Right forelimb (tissue), 1 donor: ENCODE measurements around the gene GTPBP3.
A peak's percentile ranks its signal among the peaks of the same experiment; 100 is the strongest.
"Not testable (repeated sequence)": the region's sequence is repeated elsewhere in the genome, so short reads cannot be mapped to it uniquely, and the experiment has no call there.

ENCODE experiments used
- DNase-seq: peaks from one replicate; pipeline ENCODE4 v3.0.0-alpha.2; 2018

Gene GTPBP3, protein sequence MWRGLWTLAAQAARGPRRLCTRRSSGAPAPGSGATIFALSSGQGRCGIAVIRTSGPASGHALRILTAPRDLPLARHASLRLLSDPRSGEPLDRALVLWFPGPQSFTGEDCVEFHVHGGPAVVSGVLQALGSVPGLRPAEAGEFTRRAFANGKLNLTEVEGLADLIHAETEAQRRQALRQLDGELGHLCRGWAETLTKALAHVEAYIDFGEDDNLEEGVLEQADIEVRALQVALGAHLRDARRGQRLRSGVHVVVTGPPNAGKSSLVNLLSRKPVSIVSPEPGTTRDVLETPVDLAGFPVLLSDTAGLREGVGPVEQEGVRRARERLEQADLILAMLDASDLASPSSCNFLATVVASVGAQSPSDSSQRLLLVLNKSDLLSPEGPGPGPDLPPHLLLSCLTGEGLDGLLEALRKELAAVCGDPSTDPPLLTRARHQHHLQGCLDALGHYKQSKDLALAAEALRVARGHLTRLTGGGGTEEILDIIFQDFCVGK

DNA sequence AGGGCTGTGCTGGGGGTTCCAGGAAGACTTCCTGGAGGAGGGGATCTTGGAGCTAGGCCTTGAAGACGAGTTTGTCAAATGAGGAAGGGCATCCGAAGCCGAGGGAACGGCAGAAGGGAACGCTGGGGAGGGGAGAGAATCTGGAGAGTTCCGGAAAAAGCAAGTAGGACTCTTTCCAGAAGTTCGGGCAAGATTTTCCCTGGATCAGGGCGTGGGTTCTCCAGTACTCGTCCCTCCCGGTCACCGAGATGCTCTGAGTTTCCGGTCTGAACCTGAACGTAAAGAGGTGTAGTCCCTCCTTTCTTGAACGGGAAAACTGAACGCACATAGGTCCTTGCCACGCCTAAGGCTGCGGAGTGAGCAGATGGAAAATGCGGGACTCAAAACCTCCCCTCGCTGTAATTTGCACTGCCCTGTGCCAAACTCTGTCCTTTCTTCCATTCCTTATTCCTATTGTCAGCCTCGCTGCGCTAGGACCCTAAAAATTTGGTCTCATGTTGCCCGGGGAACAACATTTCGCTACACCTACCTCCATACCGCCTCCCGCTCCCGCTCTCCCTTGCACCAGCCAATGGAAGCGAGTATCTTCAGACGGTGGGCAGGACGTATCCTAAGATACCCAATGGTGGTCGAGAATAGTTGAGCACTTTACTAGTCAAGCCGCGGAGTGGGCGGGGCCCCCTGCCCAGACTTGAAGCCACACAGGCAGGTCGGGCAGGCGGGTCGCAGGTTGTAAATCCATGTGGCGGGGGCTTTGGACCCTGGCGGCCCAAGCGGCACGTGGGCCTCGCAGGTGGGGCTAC, at the start of gene GTPBP3:
GTPBP3 (plus strand) TSS at position 682 of the 803 bp plus-strand sequence; CDS start at position 741, 59 bp downstream.
- peak; percentile 94 for DNase-seq

DNA sequence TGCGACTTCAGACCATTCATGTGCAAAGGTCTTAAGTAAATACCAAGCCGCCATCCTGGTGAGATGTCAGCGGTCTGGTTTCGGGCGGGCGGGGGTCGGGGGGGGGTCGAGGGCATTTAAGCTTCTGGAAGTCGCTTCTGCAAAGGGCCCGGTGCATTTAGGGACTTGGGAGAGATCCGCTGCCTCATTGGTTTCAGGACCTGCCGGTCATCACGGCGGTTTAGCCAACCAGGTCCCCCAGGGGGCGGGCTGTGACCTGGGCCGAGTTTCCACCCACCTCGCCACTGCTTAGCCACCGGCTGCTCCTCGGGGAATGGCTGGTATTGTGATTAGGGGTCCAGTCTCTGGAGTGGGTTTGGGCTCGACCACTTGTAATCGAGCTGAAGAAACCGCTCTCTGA, 47.9 kb upstream of the GTPBP3 start:
- DNase-seq, result no peak

DNA sequence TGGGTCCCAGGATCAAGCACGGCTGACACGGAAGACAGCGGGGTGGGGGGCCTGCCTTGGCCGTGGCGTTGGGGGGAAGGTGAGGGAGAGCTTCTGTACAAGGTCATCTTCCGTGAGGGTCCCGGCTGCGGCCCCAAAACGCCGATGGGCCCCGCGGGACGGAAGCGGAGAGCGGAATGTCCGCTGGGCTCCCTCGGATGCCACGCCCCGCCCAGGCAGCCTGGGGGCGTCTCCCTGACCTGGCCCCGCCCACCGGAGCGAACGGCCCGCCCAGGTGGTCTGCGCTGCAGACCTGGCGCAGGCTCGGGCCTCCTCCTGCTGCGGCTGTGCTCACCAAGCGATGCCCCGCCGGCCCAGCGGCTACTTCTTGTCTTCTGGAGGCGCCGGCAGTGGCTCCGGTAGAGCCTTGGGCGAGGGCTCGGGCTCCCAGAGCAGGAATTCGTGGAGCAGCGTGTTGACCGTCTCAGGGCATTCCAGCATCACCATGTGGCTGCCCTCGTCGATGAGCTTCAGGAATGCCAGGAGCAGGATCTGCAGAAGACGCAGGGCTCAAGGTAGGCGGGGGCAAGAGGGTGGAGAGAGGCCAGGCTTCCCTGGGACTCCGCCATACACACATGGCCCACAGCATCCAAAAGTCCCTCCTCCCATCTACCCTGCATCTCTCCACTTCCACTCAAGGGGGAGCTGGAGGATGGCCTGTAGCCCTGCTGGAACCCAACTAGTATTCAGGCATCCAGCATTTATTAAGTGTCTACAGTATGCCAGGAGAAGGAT, 44.9 kb upstream of the GTPBP3 start:
- DNase-seq, result peak; percentile 80

DNA sequence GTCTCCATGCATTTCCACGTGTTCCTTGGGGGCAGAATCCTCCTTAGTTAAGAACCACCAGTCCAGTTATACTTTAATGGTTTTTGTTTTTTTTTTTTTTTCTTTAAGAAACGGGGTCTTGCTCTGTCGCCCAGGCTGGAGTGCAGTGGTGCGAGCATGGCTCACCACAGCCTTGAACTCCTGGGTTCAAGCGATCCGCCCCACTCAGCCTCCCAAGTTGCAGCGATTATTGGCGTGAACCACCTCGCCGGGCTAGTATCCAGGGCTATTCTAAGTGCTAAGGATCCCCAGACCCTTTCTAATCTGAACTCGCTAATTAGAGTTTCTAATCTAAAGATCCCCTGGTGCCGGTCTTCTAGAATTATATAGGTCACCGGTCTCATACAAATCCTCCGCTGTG, 43.7 kb upstream of the GTPBP3 start:
- DNase-seq, result no peak

DNA sequence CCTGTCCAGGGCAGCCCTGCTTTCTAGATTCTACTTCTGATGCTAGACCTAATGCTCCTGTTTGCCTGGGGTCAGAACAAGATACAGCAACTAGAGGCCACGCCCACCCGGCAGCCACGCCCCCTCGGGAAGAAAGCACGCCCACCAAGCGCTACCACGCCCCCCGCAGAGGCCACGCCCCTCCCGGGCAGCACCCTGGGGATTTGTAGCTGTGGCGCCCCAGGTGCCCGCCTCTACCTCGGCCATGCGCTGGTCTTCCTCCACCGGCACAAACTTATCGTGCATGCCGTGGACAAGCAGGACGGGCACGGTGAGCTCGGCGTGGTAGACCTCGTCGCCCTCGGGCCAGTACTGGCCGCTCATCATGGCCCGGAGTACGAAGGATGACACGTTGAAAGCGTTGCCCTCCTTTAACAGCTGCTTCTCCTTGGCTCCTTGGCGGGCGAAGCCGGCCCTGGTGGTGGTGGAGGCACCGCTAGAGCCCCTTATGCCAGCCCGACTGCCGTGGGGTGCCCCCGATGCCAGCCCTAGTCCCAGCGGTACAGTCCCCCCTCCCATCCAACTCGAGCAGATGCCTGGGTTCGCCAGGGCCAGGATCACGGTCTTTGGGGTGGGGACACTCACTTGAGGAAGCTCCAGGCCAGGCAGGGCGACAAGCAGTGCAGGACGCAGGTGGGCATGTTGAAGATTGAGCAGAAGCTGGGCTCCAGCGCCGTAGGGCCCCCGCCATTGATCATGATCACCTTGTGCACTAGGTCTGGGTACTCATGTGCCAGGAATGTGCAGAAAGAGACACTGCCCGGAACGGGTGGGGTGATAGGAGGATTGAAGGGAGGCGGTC, 43.1 kb upstream of the GTPBP3 start:
- no peak for DNase-seq

DNA sequence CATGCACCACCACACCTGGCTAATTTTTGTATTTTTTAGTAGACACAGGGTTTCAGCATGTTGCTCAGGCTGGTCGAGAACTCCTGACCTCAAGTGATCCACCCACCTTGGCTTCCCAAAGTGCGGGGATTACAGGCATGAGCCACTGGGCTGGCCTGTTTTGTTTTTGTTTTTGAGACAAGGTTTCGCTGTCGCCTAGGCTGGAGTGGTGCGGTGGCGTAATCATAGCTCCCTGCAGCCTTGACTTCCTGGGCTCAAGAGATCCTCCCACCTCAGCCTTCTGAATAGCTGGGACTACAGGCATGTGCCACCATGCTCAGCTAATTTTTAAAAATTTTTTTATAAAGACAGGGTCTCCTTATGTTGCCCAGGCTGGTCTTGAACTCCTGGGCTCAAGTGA, 41.8 kb upstream of the GTPBP3 start:
- DNase-seq, result not testable (repeated sequence)

DNA sequence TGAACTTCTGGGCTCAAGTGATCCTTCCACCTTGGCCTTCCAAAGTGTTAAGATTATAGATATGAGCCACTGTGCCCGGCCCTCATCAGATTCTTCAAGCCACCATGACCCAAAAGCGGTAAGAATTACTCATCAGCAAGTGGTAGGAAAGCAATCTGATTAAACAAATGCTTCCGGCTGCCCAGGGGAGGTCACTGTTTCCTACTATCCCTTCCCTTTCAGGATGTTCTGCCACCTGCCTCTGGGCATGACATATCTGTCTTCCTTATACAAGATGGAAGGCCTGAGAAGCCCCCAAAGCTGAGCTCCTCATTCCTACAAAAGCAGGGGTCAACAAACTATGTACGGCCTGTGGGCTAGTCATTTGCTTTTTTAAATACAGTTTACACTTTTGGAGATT, 41.1 kb upstream of the GTPBP3 start:
- DNase-seq, result no peak

DNA sequence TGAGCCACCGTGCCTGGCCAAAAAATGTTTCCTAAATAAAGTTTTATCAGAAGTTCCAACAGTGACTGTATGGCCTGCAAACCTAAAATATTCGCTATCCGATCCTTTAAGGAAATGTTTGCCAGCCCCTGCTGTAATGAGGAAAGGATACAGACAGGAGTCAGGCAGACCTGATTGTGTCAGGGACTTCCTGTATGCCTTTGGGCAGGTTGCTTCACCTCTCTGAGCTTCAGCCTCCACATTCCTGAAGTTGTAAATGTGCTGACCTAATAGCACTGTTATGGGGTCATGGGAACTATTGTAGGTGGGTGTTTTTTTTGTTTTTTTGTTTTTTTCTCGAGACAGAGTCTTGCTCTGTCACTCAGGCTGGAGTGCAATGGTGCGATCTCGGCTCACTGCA, 40.4 kb upstream of the GTPBP3 start:
- DNase-seq, result no peak

DNA sequence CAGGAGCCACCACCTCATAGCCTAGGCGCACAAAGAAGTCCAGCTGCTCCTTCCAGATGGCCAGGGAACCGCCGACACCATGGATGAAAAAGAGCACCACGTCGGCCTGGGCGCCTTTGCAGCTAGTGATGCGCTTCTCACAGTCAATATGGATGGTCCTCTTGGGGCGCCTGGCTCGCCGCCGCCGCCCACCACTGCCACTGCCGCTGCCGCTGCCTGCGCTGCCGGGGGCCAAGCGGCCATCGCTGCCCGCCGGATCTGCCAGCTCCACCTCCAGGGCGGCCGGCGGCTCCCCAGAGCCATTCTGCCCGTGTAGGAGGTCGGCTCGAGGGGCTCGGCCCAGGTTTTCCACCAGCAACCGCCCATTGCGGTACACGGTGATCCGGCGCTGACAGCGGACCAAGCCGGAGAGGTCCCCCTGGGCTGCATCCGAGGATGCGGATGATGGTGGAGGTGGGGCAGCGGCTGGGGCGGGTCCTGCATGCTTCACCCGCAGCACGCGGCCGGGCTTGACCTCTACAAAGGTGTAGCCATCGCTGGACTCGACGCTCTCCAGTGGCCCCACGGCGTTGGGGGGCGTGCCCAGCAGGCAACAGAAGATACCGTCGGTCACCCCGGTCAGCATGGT, 36.2 kb upstream of the GTPBP3 start:
- no peak for DNase-seq

DNA sequence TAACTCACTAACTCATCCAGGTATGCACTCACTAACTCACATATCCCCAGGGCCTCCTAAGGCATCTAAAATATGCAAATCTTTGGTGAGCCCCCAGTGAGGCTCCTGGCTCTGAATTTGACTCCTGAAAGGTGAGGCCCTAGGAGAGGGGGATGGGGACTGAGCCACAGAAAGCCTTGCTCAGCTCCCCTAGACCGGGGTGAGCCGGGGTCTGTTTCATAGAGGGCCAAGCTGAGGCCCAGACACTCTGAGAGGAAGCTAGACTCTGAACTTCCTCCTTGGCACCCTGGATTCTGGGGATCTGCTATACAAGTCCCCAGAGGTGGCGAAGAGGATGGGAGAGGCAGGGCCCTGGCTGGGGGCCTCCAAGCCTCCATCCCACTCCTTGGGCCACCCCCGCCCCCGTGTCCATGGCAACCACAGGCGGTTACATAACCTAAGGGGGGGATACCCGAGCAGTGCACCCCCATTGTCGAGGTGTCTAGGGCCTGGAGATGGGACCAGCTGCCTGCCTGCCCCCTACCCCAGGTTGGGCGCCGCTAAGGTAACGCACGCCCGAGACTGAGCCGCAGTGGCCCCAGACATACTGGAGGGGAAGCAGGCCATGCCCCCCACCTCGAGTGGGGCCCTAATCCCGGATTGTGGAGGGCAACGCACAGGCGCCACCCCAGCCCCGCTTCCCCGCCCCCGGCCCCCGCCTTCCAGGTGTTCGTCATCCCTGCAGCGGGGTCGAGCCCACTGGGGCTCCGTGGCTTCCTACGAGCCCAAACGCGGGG, 34.8 kb upstream of the GTPBP3 start:
- no peak for DNase-seq

DNA sequence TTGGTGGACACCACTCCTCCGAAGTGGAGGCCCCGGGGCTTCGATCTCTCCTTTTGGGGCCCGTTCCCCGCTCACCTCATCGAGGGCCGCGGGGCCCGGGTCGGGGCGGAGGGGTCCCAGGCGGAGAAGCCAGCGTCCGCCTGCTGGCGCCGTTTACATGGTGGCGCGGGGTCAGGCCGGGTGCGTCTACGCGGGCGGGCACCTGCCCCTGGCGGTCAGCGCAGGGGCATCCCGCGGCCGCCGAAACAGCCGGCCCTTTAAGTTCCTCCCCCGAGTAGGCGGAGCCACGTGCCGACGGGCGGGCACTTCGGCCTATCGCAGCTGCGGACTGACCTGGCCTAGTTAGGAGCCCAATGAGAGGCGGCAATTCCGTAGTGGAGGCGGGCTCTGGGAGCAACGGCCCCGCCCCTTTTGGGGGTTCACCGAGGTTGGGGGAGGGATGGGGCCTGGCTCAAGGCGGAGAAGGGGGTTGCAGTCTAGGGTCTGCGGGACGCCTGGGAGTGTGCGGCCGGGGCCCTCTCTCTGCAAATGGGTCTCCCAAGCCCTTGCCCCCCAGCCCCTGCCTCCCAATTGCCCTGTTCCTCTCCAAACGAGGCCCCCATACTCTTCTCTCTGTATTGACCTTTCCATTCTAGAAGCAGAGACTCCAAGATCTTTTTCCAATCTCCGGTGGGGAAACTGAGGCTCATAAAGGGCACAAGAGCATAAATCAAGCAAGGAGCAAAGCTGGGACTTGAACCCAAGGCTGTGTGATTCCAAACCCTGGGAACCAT, 34.0 kb upstream of the GTPBP3 start, which contains the start of gene ABHD8:
ABHD8 (minus strand) TSS at position 259 of the 773 bp plus-strand sequence. CDS start 1,809 bp downstream, outside the sequence.
- peak; percentile 98 for DNase-seq

DNA sequence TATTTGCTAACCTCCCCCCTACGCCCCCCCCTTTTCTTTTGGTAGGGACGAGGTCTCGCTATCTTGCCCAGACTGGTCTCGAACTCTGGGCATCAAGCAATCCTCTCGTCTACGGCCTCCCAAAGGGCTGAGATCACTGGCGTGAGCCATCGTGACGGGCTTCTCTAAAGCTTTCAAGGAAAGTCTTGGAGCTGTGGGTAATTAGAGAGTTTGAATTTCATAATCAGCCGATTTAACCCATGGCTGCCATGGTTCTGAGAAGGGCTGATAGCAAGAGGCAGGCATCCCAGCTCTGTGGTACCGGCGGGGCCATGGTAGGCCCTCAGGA, 33.4 kb upstream of the GTPBP3 start:
- no peak for DNase-seq

DNA sequence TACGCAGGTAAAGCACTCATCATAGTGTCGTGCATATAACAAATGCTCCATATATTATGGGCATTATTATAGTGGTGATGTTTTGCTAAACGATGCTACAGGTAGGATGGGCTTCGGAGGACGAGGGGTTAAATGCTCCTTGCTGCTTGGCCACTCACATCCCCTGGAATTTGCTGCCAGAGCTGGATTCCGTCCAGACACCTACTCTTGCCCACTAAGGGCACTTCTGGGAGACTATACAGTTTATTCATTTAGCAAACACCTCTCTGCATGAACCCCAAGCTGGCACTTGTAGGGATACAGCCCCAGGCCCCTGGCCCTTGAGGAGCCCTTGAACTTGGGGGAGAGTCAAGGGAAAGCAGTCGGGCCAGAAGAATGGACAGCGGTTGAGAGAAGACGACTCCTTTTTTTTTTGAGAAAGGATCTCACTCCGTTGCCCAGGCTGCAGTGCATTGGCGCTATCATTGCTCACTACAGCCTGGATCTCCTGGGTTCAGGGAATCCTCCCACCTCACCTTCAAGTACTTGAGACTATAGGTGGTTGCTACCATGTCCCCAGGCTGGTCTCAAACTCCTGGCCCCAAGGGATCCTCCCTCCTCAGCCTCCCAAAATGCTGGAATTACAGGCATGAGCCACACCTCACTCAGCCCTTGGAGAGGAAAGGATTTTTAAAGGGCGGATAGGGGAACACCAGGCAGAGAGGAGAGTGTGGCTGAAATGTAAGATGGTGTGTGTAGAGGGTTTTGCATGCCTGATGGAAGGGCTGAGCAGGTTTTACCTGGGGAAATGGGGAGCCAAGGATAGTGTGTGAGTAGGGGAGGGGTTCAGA, 32.8 kb upstream of the GTPBP3 start:
- DNase-seq, result no peak

DNA sequence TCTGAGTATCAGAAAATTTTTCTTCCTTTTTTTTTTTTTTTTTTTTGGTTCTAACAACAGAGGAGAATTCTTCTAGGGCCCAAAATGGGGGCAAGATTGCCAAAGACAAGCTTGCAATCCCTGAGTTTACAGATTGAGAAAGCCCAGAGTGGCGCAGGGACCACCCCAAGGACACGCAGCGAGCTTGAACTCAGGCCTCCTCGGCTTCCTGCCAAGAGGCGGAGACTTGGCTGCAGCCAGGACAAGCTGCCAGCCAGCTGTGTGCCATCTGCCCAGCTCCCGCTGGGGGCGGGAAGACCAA, 32.2 kb upstream of the GTPBP3 start:
- no peak for DNase-seq

DNA sequence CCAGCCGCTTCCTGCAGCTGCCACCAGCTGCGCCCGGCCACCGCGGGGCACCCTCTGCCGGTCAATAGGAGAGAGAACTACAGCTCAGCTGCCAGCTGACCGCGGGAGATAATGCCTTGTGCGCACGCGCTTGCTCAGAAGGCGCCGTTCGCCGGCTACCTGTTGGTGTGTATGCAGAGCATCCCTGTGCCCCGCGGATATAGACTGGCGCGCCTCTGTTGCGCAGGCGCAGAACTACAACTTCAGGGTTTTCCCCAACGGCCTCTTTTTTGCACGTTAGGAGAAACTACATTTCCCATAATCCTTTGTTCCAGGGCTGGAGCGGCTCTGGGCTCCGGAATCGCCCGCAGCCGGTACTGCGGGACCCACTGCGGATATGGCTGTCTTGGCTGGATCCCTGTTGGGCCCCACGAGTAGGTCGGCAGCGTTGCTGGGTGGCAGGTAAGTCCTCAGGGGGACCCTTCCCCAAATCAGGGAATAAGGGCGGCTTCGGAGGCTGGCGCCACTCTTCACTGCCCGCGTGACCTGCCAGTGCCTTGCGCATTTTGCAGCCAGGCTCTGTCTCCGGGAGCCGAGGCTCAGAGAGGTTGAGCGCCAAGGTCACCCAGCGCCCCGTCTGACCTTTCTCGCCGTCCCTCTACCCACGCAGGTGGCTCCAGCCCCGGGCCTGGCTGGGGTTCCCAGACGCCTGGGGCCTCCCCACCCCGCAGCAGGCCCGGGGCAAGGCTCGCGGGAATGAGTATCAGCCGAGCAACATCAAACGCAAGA, 31.7 kb upstream of the GTPBP3 start, which contains the start of gene MRPL34:
MRPL34 (plus strand) TSS at position 356 of the 768 bp plus-strand sequence; CDS start at position 377, 21 bp downstream.
- peak; percentile 94 for DNase-seq

DNA sequence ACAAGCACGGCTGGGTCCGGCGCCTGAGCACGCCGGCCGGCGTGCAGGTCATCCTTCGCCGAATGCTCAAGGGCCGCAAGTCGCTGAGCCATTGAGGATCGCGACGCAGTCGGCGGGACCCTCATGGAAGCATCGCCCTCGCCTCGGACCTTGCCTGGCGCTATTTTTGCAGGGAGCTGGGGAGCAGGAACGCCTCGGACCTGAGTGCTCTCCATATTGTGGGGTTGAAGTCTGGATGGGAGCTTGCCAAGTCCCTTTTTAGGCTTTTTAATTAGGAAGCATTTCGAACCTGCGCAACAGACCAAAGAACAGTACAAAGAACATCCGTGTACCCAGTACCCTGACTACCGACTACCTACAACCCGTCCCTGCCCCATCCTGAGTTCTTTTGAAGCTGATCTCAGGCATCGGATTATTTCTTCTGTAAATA, 31.1 kb upstream of the GTPBP3 start:
- DNase-seq, result no peak

DNA sequence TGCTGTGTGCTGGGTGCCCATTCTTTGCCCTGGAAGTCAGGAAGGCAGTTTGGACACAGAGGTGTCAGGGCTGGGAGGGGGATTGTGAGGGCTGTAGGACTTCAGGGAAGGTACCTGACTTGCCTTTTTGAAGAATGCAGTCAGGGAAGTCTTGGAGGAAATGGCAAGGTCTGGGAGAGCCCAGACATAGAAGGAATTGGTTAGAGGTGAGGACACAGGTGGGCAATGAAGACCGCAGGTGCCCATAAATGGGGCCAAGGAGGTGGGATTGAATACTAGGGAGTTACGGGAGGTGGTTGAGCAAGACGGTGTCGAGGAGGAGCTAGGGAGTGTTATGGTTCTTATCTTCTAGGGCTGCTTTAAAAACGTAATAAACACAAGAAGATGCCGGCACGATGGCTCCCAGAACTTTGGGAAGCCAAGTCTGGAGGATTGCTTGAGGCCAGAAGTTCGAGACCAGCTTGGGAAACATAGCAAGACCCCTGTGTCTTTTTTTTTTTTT, 29.4 kb upstream of the GTPBP3 start:
- no peak for DNase-seq
